ENCODE data around the gene THRSP. TPM values are rescaled to one million over a fixed set of nuclear protein-coding genes. Genes with fewer than 3 reads are reported as not detected.

Gene THRSP
- total RNA-seq, 4 donors from 2014 or later: 17.9 to 129 (median 47.3) TPM

DNA sequence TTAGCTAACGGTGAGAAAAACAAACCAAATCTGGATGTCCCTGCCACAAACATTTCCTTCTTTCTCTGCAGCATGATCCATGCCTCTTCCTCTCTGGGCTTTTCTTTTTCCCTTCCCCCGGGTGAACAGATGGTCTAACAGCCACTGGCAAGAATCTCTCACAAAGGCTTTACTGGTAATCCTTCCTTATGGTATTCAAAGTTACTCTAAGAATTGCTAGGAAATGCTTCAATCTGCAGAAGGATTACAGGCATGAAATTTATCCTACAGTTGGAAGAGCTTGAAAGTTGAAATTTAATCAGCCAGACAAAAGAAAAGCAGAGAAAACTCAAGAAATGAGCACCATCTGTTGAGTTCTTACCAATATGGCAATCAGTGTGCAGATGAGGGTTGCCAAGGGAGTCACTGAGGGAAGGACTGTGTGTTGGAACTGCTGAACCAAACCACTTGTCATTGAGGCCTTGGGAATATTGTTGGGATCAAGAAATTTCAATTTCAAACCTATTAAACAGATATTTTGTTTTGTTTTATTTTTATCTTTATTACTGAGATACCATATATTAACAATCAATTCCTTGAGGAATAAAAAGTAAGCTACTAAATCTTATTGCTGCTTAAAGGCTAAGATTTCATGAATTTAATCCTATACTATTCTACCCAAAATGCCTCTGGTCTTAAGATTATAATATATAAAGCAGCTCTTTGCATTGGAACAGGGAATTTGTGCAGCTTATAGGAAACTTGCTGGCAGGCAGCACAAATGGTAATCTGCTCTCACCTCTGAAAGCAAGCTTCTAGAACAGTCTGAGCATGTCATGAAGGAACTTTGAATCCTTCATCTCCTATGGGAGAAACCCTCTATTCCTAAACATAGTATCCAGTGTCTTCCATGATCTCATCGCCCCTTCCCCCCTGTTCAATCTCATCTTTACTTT lies 45.7 kb downstream of the THRSP start:
- DNase-seq (ENCODE audit: low spot score in 2 of 2): no peak
- Histone ChIP-seq H3K27me3 (no peaks in the 10 kb centered on the region), H3K27ac (no peak overlapping the region), H3K4me1 (no peaks in the 10 kb centered on the region), H3K4me3 (no peak overlapping the region), H3K9me3 (no peaks in the 10 kb centered on the region), H3K36me3 (peaks cover 50% of the 10 kb centered on the region)
- 78% methylated on average over 3 of the region's 3 CpGs for WGBS
- TF ChIP-seq, protein P1, sequence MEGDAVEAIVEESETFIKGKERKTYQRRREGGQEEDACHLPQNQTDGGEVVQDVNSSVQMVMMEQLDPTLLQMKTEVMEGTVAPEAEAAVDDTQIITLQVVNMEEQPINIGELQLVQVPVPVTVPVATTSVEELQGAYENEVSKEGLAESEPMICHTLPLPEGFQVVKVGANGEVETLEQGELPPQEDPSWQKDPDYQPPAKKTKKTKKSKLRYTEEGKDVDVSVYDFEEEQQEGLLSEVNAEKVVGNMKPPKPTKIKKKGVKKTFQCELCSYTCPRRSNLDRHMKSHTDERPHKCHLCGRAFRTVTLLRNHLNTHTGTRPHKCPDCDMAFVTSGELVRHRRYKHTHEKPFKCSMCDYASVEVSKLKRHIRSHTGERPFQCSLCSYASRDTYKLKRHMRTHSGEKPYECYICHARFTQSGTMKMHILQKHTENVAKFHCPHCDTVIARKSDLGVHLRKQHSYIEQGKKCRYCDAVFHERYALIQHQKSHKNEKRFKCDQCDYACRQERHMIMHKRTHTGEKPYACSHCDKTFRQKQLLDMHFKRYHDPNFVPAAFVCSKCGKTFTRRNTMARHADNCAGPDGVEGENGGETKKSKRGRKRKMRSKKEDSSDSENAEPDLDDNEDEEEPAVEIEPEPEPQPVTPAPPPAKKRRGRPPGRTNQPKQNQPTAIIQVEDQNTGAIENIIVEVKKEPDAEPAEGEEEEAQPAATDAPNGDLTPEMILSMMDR (IDR thresholded peaks at IDR 0.05): no peak
- TF ChIP-seq EP300 (IDR thresholded peaks at IDR 0.05): no peak
- TF ChIP-seq POLR2A (IDR thresholded peaks at IDR 0.05): no peak
- TF ChIP-seq POLR2AphosphoS5 (IDR thresholded peaks at IDR 0.05): no peak

DNA sequence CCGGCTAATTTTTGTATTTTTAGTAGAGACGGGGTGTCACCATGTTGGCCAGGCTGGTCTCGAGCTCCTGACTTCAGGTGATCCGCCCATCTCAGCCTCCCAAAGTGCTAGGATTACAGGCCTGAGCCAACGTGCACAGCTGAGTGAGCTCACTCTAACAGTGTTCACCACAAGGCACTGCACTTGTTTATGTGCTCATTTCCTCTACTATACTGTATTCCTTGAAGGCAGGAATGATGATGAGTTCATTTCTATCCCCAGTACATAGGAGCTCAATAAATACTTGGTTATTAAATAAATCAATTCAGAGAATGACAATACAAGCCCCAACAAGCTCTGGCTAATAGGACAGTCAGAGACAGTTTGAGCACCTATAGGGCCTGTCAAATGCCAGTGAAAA lies 46.7 kb downstream of the THRSP start:
- no peak for DNase-seq (ENCODE audit: low spot score in 2 of 2)
- TF ChIP-seq POLR2A (IDR thresholded peaks at IDR 0.05): no peak
- TF ChIP-seq EP300 (IDR thresholded peaks at IDR 0.05): no peak
- TF ChIP-seq, protein P1 (IDR thresholded peaks at IDR 0.05): no peak
- TF ChIP-seq POLR2AphosphoS5 (IDR thresholded peaks at IDR 0.05): no peak
- 85% methylated on average over 5 of the region's 5 CpGs for WGBS

DNA sequence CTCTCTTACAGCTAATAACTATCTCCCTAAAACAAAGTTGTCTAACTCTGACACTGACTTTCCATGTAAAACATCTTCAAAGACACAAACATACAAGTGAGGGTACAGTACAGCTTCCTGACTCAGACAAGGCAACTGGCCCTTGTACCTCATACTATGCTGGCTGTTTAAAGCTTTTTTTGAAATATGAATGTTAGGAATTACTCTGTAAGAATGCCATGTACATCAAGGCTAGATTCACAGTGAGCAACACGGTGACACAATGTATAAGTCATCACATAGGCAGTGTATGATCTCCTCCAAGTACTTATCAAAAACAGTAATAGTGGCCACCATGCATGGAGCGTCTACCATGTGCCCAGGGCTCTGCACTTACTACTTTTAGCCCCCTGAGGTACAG lies 47.2 kb downstream of the THRSP start:
- Histone ChIP-seq H3K36me3 (peaks cover 55% of the 10 kb centered on the region), H3K4me1 (no peaks in the 10 kb centered on the region), H3K27ac (no peak overlapping the region), H3K9me3 (no peaks in the 10 kb centered on the region), H3K4me3 (no peak overlapping the region), H3K27me3 (no peaks in the 10 kb centered on the region)
- 86% methylated on average over 2 of the region's 2 CpGs for WGBS
- TF ChIP-seq, protein P1 (IDR thresholded peaks at IDR 0.05): no peak
- TF ChIP-seq POLR2A (IDR thresholded peaks at IDR 0.05): no peak
- no peak for DNase-seq (ENCODE audit: low spot score in 2 of 2)

More for the DNA sequence above, 46.7 kb downstream of the THRSP start:
- peaks cover 55% of the 10 kb centered on the region for H3K36me3 ChIP-seq
- H3K4me3 ChIP-seq: no peak overlapping the region
- H3K27ac ChIP-seq: no peak overlapping the region
- no peaks in the 10 kb centered on the region for H3K4me1 ChIP-seq
- H3K27me3 ChIP-seq: no peaks in the 10 kb centered on the region
- H3K9me3 ChIP-seq: no peaks in the 10 kb centered on the region

DNA sequence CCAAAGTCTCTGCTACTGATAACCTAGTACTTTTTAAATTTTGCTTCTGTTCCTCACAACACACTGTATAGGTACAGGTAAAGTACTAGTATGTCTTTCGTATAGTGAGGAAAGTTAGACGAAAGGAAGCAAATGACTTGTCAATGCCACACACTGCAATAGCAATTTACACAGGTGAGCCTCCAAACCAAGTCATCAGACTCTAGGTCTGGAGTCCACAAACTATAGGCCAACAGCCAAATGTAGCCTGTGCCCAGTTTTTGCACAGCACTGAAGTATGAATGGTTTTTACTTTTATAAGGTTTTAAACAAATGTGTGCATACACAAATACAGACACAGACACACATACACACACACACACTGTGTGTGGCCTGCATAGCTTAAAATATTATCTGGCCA lies 47.6 kb downstream of the THRSP start:
- H3K4me1 ChIP-seq: no peaks in the 10 kb centered on the region
- H3K27me3 ChIP-seq: no peaks in the 10 kb centered on the region
- H3K36me3 ChIP-seq: peaks cover 59% of the 10 kb centered on the region
- TF ChIP-seq POLR2A (IDR thresholded peaks at IDR 0.05) (no peak), POLR2AphosphoS5 (IDR thresholded peaks at IDR 0.05) (no peak), EP300 (IDR thresholded peaks at IDR 0.05) (no peak)
- TF ChIP-seq, protein P1 (IDR thresholded peaks at IDR 0.05): no peak
- DNase-seq (ENCODE audit: low spot score in 2 of 2): no peak
- no peaks in the 10 kb centered on the region for H3K9me3 ChIP-seq
- no peak overlapping the region for H3K4me3 ChIP-seq
- WGBS: 72% methylated on average over 2 of the region's 2 CpGs
- no peak overlapping the region for H3K27ac ChIP-seq

DNA sequence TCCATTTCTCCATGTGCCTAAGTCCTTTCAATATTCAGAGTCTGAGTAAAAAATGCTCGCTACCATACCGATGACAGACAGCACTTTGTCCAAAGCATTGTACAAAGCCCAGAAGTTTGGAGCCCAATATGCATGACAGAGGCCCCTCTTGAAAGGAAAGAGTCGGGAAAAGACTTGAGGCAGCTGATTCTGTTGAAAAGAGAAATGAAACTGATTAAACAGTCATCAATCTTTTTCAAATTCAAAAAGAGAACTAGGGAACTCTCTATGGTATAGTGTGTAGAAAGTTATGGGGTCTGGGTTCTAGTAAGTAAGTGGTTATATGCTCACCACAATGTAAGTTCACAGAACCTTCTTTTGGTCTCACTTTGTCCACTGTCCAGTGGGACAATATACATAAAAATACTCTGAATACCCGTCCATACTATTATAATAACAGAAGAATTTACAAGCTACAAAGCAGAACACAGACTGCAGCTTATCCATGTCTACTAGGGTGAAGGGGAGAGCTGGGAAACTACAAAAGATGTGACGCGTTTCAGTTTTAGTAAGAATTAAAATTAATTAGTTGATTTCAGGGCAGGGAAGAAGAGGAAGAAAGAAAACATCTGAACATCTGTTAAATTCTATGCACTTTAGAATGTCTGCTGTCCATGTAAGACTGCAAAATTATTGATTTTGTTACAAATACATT lies 49.1 kb downstream of the THRSP start:
- H3K4me3 ChIP-seq: no peak overlapping the region
- no peaks in the 10 kb centered on the region for H3K27me3 ChIP-seq
- H3K4me1 ChIP-seq: no peaks in the 10 kb centered on the region
- H3K9me3 ChIP-seq: no peaks in the 10 kb centered on the region
- no peak overlapping the region for H3K27ac ChIP-seq
- TF ChIP-seq EP300 (IDR thresholded peaks at IDR 0.05): no peak
- TF ChIP-seq POLR2A (IDR thresholded peaks at IDR 0.05): no peak
- TF ChIP-seq, protein P1 (IDR thresholded peaks at IDR 0.05): no peak
- no peak for TF ChIP-seq POLR2AphosphoS5 (IDR thresholded peaks at IDR 0.05)
- peaks cover 60% of the 10 kb centered on the region for H3K36me3 ChIP-seq
- DNase-seq (ENCODE audit: low spot score in 2 of 2): no peak
- WGBS: 74% methylated on average over 6 of the region's 6 CpGs

All from suprapubic skin (tissue), 4 donors.